GM12878 (cell line): Measurements from ENCODE around the gene ROBO1. TPM values are rescaled to one million over a fixed set of nuclear protein-coding genes. Genes with fewer than 3 reads are reported as not detected.

Experiments used
- ATAC-seq: fragments of 200-7000 bp; cut with Tn5 transposase; 3 replicates; pipeline ENCODE4 v1.9.1; 2020; ENCODE audit warnings: mild to moderate bottlenecking, moderate library complexity
- BruUV-seq: library from RNA; stranded (reverse); fragments of 400-500 nt; replicated peaks from 2 replicates; lab custom pipeline; 2021; lab: Mats Ljungman, UMichigan
- CTCF ChIA-PET: fragments of 300-600 bp; sonication (Branson Sonifier 250); formaldehyde crosslinking; extraction: SDS; loops from one replicate; lab custom pipeline; 2021; ENCODE audit warnings: inconsistent platforms; lab: Yijun Ruan, JAX
- POLR2A ChIA-PET: fragments of 350-600 bp; formaldehyde crosslinking; extraction: SDS; loops from one replicate; lab custom pipeline; 2021; ENCODE audit warnings: inconsistent platforms; lab: Charles Lee
- RAD21 ChIA-PET: fragments of 300-600 bp; sonication (Branson Sonifier 250); formaldehyde crosslinking; loops from one replicate; lab custom pipeline; 2023; ENCODE audit warnings: antibody characterized with exemption; ENCODE audit not compliant: unreplicated experiment; lab: Charles Lee
- SMC1A ChIA-PET: fragments of 300-600 bp; sonication (Branson Sonifier 250); formaldehyde crosslinking; loops from one replicate; lab custom pipeline; 2023; ENCODE audit not compliant: unreplicated experiment, uncharacterized antibody; lab: Charles Lee
- DNase-seq: peaks from one replicate; pipeline ENCODE4 v3.0.0-alpha.2; 2011; ENCODE audit warnings: low read depth, low spot score
- FAIRE-seq: peaks from 3 replicates; lab custom pipeline; 2011; peaks lifted over from hg19 to GRCh38; lab: Jason Lieb, UNC
- H2AFZ ChIP-seq: 2 replicates; pipeline ENCODE4 v1.6.0; 2011; ENCODE audit warnings: low read depth, low read length, control low read depth; ENCODE audit not compliant: control insufficient read depth
- H3K27ac ChIP-seq: 2 replicates; pipeline ENCODE4 v1.5.1; 2011; ENCODE audit warnings: control low read depth; ENCODE audit not compliant: control insufficient read depth, insufficient read depth
- H3K27me3 ChIP-seq, 2 experiments: replicated peaks in 1 of 2; 2 replicates each; pipeline versions ENCODE4 v1.6.0 to v1.6.1; 2011; ENCODE audit warnings: low read length in 1 of 2; ENCODE audit not compliant: control insufficient read depth in 2 of 2, insufficient read depth in 2 of 2
- H3K36me3 ChIP-seq, 2 experiments: 2 replicates each; pipeline ENCODE4 v1.5.1; 2011; ENCODE audit warnings: low read length in 1 of 2; ENCODE audit not compliant: control insufficient read depth in 2 of 2, insufficient read depth in 2 of 2
- H3K4me1 ChIP-seq: 2 replicates; pipeline ENCODE4 v1.6.1; 2011; ENCODE audit warnings: mild to moderate bottlenecking, low read length, moderate library complexity, mixed read lengths; ENCODE audit not compliant: control insufficient read depth, insufficient read depth
- H3K4me2 ChIP-seq: 2 replicates; pipeline ENCODE4 v1.6.0; 2011; ENCODE audit warnings: control low read depth; ENCODE audit not compliant: control insufficient read depth, insufficient read depth
- H3K4me3 ChIP-seq: fragments of 200-600 bp; sonication (generic); 2 replicates; pipeline ENCODE4 v1.5.1; 2016
- H3K79me2 ChIP-seq: 2 replicates; pipeline ENCODE4 v1.6.0; 2011; ENCODE audit warnings: low read length; ENCODE audit not compliant: control insufficient read depth, insufficient read depth
- H3K9ac ChIP-seq: 2 replicates; pipeline ENCODE4 v1.8.0; 2011; ENCODE audit warnings: low read length, control low read depth, mixed read lengths; ENCODE audit not compliant: control insufficient read depth, insufficient read depth
- H3K9me3 ChIP-seq: replicated peaks from 3 replicates; pipeline ENCODE4 v1.5.1; 2011; ENCODE audit warnings: mild to moderate bottlenecking, low read length; ENCODE audit not compliant: control insufficient read depth, insufficient read depth
- H4K20me1 ChIP-seq: 2 replicates; pipeline ENCODE4 v1.6.0; 2011; ENCODE audit not compliant: control insufficient read depth, insufficient read depth
- CHD1 ChIP-seq: IDR thresholded peaks from 2 replicates; pipeline ENCODE4 v1.6.1; 2012; ENCODE audit warnings: low read depth, low read length, improper control_type of control experiment
- DPF2 ChIP-seq: fragments of 450-650 bp; IDR thresholded peaks from 2 replicates; pipeline ENCODE4 v1.6.1; 2017; ENCODE audit warnings: mild to moderate bottlenecking
- HDAC2 ChIP-seq: fragments of 200-600 bp; sonication (generic); IDR thresholded peaks from 2 replicates; pipeline ENCODE4 v1.6.1; 2017
- MYC ChIP-seq: IDR thresholded peaks from 2 replicates; pipeline ENCODE4 v1.6.1; 2011; ENCODE audit warnings: mild to moderate bottlenecking, low read length, moderate library complexity, inconsistent platforms; ENCODE audit not compliant: insufficient read depth, insufficient replicate concordance, insufficient read length, severe bottlenecking
- NFIC ChIP-seq: IDR thresholded peaks from 2 replicates; pipeline ENCODE4 v1.6.1; 2012; ENCODE audit warnings: low read depth, mild to moderate bottlenecking, inconsistent platforms, low read length, moderate library complexity
- NFXL1 ChIP-seq: fragments of 450-650 bp; IDR thresholded peaks from 2 replicates; pipeline ENCODE4 v1.6.1; 2017; ENCODE audit warnings: antibody characterized with exemption, mild to moderate bottlenecking, borderline replicate concordance
- PAX8 ChIP-seq: fragments of 450-650 bp; IDR thresholded peaks from 2 replicates; pipeline ENCODE4 v1.6.1; 2017; ENCODE audit warnings: mild to moderate bottlenecking, moderate library complexity
- POLR2AphosphoS2 ChIP-seq: IDR thresholded peaks from 2 replicates; pipeline ENCODE4 v1.6.1; 2011; ENCODE audit warnings: low read depth, mild to moderate bottlenecking, low read length, improper control_type of control experiment, moderate library complexity
- RFX5 ChIP-seq: IDR thresholded peaks from 2 replicates; pipeline ENCODE4 v1.6.1; 2011; ENCODE audit warnings: low read depth, low read length, improper control_type of control experiment
- WRNIP1 ChIP-seq: IDR thresholded peaks from 2 replicates; pipeline ENCODE4 v1.6.1; 2011; ENCODE audit warnings: low read depth, low read length, improper control_type of control experiment, borderline replicate concordance
- YY1 ChIP-seq: IDR thresholded peaks from 2 replicates; pipeline ENCODE4 v1.6.1; 2011; ENCODE audit warnings: low read depth, mild to moderate bottlenecking, low read length
- ZNF384 ChIP-seq: IDR thresholded peaks from 2 replicates; pipeline ENCODE4 v1.6.1; 2012; ENCODE audit warnings: low read depth, mild to moderate bottlenecking, low read length, improper control_type of control experiment, borderline replicate concordance
- in situ Hi-C: fragments of 300-500 bp; cut with MboI; formaldehyde crosslinking; loops from 9 replicates; pipeline ENCODE4 v1.14.3; 2018; ENCODE audit warnings: mixed read lengths
- intact Hi-C: fragments of 100-400 bp; cut with micrococcal nuclease; formaldehyde crosslinking; loops from one replicate; pipeline ENCODE4 v1.14.2; 2022; ENCODE audit not compliant: unreplicated experiment
- polyA plus RNA-seq, 11 experiments: library from polyadenylated mRNA; depleted of rRNA in 4 of 11; unstranded in 6 of 11; stranded (reverse) in 5 of 11; fragments of >200 nt; fragmentation: Nextera tagmentation in 4 of 11; fragmentation: Illumina TruSeq in 1 of 11; extraction: Ambion mirVana in 4 of 11; extraction: Trizol in 1 of 11; gene quantifications; 1 replicate in 1 of 11; 2 replicates in 10 of 11; pipeline versions ENCODE4 v1.2.1 to v1.2.3, GENCODE V29; 2011 to 2016; ENCODE audit warnings: inconsistent platforms in 2 of 11, missing spikeins in 2 of 11, low read depth in 1 of 11
- total RNA-seq, 4 experiments: library from RNA; depleted of rRNA in 3 of 4; stranded (reverse); fragments of >200 nt in 3 of 4; fragmentation: Illumina TruSeq in 1 of 4; extraction: Trizol in 1 of 4; gene quantifications; 2 replicates each; pipeline versions ENCODE4 v1.2.1 to v1.2.3, GENCODE V29; 2013 to 2021
- TF ChIP-seq, protein P1 (sequence below): fragments of 450-650 bp; formaldehyde crosslinking; IDR thresholded peaks from 2 replicates; pipeline ENCODE4 v1.4.0; 2022; ENCODE audit warnings: mild to moderate bottlenecking, moderate library complexity
- TF ChIP-seq, protein P2 (sequence below): IDR thresholded peaks from 2 replicates; pipeline ENCODE4 v1.6.1; 2012; ENCODE audit warnings: low read depth, low read length, improper control_type of control experiment

Gene ROBO1
- total and polyA plus RNA-seq, 10 of the 15 experiments (the other 5 are each of a cell fraction or from before 2014, with no cell fraction given), result 0.29 to 46.5 (median 1.2) TPM

DNA sequence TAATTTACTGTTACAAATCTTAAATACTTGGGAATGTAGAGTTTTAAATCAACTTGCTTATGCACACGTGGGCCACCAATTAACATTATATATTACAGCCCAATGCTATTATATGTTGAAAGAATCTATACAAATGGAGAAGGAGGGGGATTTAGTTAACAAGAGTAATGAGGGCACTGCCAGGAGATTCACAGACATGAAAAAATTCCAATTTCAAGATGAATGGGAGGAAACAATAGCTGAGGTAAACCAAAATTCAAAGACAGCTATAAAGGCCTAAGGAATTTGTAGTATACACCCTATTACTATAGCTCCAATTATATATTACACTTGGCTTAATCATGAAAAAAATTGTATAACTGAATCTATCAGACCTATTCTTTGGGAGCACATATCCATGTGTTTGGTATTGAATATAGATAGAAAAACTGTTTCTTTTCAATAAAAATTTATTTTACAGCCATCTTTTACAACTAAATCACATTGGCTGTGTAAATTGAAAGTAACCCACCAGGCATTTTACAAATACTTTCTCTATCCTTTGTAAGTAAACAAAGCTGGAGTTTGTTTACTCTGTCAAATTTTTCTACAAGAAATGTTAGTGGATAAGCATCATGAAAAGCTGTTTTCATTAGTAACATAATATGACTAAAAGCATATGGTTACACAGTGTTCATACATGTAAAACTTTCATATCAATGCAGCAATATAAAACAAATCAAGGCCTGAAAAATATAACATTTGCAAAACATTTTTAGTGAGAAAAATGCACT lies 1045.8 kb downstream of the ROBO1 start (continued):
- TF ChIP-seq, protein P1, sequence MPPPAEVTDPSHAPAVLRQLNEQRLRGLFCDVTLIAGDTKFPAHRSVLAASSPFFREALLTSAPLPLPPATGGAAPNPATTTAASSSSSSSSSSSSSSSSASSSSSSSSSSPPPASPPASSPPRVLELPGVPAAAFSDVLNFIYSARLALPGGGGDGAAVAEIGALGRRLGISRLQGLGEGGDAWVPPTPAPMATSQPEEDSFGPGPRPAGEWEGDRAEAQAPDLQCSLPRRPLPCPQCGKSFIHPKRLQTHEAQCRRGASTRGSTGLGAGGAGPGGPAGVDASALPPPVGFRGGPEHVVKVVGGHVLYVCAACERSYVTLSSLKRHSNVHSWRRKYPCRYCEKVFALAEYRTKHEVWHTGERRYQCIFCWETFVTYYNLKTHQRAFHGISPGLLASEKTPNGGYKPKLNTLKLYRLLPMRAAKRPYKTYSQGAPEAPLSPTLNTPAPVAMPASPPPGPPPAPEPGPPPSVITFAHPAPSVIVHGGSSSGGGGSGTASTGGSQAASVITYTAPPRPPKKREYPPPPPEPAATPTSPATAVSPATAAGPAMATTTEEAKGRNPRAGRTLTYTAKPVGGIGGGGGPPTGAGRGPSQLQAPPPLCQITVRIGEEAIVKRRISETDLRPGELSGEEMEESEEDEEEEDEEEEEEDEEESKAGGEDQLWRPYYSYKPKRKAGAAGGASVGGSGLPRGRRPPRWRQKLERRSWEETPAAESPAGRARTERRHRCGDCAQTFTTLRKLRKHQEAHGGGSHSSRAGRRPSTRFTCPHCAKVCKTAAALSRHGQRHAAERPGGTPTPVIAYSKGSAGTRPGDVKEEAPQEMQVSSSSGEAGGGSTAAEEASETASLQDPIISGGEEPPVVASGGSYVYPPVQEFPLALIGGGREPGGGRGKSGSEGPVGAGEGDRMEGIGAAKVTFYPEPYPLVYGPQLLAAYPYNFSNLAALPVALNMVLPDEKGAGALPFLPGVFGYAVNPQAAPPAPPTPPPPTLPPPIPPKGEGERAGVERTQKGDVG, result no peak
- TF ChIP-seq, protein P2, sequence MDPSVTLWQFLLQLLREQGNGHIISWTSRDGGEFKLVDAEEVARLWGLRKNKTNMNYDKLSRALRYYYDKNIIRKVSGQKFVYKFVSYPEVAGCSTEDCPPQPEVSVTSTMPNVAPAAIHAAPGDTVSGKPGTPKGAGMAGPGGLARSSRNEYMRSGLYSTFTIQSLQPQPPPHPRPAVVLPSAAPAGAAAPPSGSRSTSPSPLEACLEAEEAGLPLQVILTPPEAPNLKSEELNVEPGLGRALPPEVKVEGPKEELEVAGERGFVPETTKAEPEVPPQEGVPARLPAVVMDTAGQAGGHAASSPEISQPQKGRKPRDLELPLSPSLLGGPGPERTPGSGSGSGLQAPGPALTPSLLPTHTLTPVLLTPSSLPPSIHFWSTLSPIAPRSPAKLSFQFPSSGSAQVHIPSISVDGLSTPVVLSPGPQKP, result no peak
- TF ChIP-seq DPF2 (no peak), RFX5 (no peak)

- Histone ChIP-seq H3K79me2 (no peaks in the 10 kb centered on the region), H3K36me3 (no peaks in the 10 kb centered on the region), H3K27me3 (no peaks in the 10 kb centered on the region), H3K4me2 (no peak overlapping the region), H2AFZ (no peak overlapping the region), H3K9ac (no peak overlapping the region), H3K9me3 (no peaks in the 10 kb centered on the region; the same call in 2 of the 3 replicates), H3K4me3 (no peak overlapping the region), H3K4me1 (no peaks in the 10 kb centered on the region), H4K20me1 (no peaks in the 10 kb centered on the region), H3K27ac (no peak overlapping the region)
- in situ Hi-C loops (no loop called here), intact Hi-C loops (no loop called here)
- no peak for TF ChIP-seq PAX8
- TF ChIP-seq ZNF384, result no peak
- no peak for TF ChIP-seq CHD1
- no peak for TF ChIP-seq NFXL1
- TF ChIP-seq POLR2AphosphoS2, result no peak
- no peak for TF ChIP-seq MYC
- no peak for TF ChIP-seq NFIC
- TF ChIP-seq WRNIP1, result no peak
- no peak for TF ChIP-seq HDAC2
- no peak for TF ChIP-seq YY1
- ChIA-PET POLR2A (no interaction called here), SMC1A (interaction anchor here (1.4 kb wide), 2 partner anchors 11 kb away, joined by 3 to 5 read pairs; no protein-coding TSS in a partner anchor), CTCF (no interaction called here), RAD21 (no interaction called here)
- DNase-seq, result no peak
- ATAC-seq, result no peak
- FAIRE-seq, result no peak
- BruUV-seq, result no TSS peak
Measured at GRCh38 chr3:78718707-78719106, 1049.1 kb downstream of the ROBO1 start.
